GM10248 (cell line): ENCODE results near the gene CELF5.

Source experiments
- CTCF ChIA-PET: fragments of 300-600 bp; sonication (Branson Sonifier 250); formaldehyde crosslinking; extraction: SDS; loops from one replicate; lab custom pipeline; 2021; ENCODE audit warnings: antibody characterized with exemption; lab: Yijun Ruan, JAX
- POLR2A ChIA-PET: fragments of 350-650 bp; sonication (Branson Sonifier 250); formaldehyde crosslinking; extraction: SDS; loops from one replicate; lab custom pipeline; 2020; ENCODE audit warnings: antibody characterized with exemption; lab: Yijun Ruan, JAX
- DNase-seq: peaks from one replicate; pipeline ENCODE4 v3.0.0; 2012; ENCODE audit errors: extremely low spot score
- CTCF ChIP-seq: IDR thresholded peaks from 2 replicates; pipeline ENCODE4 v1.5.1; 2012; ENCODE audit warnings: mild to moderate bottlenecking, low read depth; ENCODE audit errors: extremely low read depth, missing control alignments, control extremely low read depth

CELF5 gene

GRCh38 chr19:3225169-3225485 lies 666 bp downstream of the CELF5 start:
- CTCF ChIA-PET: interaction anchor here (1.0 to 1.8 kb wide), 2 partner anchors 12 to 21 kb away, joined by 3 to 6 read pairs; no protein-coding TSS in a partner anchor
- DNase-seq: no peak
- no peak for TF ChIP-seq CTCF
- POLR2A ChIA-PET: no interaction called here

- ChIA-PET POLR2A (interaction anchor here (0.6 kb wide), 1 partner anchor 141 kb away, joined by 6 read pairs; no protein-coding TSS in a partner anchor), CTCF (interaction anchor here (1.0 kb wide), 1 partner anchor 20 kb away, joined by 3 read pairs; no protein-coding TSS in a partner anchor)
- TF ChIP-seq CTCF: no peak
- DNase-seq: no peak
Observed at GRCh38 chr19:3225677-3226093, 1.2 kb downstream of the CELF5 start.

- POLR2A ChIA-PET: no interaction called here
- no peak for DNase-seq
- TF ChIP-seq CTCF: no peak
- CTCF ChIA-PET: no interaction called here
Observed at GRCh38 chr19:3227054-3227626, 2.7 kb downstream of the CELF5 start.

- TF ChIP-seq CTCF: no peak
- ChIA-PET POLR2A (no interaction called here), CTCF (interaction anchor here (1.0 kb wide), 1 partner anchor 16 kb away, joined by 4 read pairs; no protein-coding TSS in a partner anchor)
- no peak for DNase-seq
Observed at GRCh38 chr19:3229346-3229743, 4.9 kb downstream of the CELF5 start.

GRCh38 chr19:3229888-3230496 lies 5.5 kb downstream of the CELF5 start:
- DNase-seq: no peak
- CTCF ChIA-PET: interaction anchor here (0.8 to 1.6 kb wide), 4 partner anchors 9 to 74 kb away, joined by 3 to 4 read pairs (median 3); no protein-coding TSS in a partner anchor
- no peak for TF ChIP-seq CTCF
- POLR2A ChIA-PET: no interaction called here

GRCh38 chr19:3231288-3231687 lies 6.8 kb downstream of the CELF5 start:
- CTCF ChIA-PET: interaction anchor here (1.4 to 1.6 kb wide), 2 partner anchors 11 to 16 kb away, joined by 3 to 4 read pairs; no protein-coding TSS in a partner anchor
- no peak for DNase-seq
- no peak for TF ChIP-seq CTCF
- POLR2A ChIA-PET: no interaction called here
